OCI-LY1 (cell line): Measurements from ENCODE around the gene HNRNPA0.

Source experiments
- H2AFZ ChIP-seq: fragments of 200-600 bp; sonication (generic), shearing (Covaris generic); 2 replicates; pipeline ENCODE4 v1.6.0; 2014; ENCODE audit warnings: antibody characterized with exemption, mild to moderate bottlenecking, low read length
- H3F3A ChIP-seq: fragments of 200-600 bp; sonication (generic), shearing (Covaris generic); 2 replicates; pipeline ENCODE4 v1.6.0; 2014; ENCODE audit warnings: mild to moderate bottlenecking, antibody characterized with exemption, low read length, moderate library complexity; ENCODE audit not compliant: insufficient read depth
- H3K27ac ChIP-seq: fragments of 200-600 bp; sonication (generic); 2 replicates; pipeline ENCODE4 v1.5.1; 2014; ENCODE audit warnings: low read length, mixed run types, mild to moderate bottlenecking, low read depth; ENCODE audit not compliant: poor library complexity, severe bottlenecking
- H3K27me3 ChIP-seq: fragments of 200-600 bp; sonication (generic); 2 replicates; pipeline ENCODE4 v1.6.0; 2014; ENCODE audit warnings: antibody characterized with exemption, mild to moderate bottlenecking, low read length, moderate library complexity; ENCODE audit not compliant: insufficient read depth
- H3K36me3 ChIP-seq: fragments of 200-600 bp; sonication (generic); 2 replicates; pipeline ENCODE4 v1.6.1; 2014; ENCODE audit warnings: mild to moderate bottlenecking, antibody characterized with exemption, low read length, moderate library complexity, mixed read lengths; ENCODE audit not compliant: insufficient read depth
- H3K4me1 ChIP-seq: fragments of 200-600 bp; sonication (generic); 2 replicates; pipeline ENCODE4 v1.5.1; 2014; ENCODE audit warnings: mild to moderate bottlenecking, low read length, moderate library complexity; ENCODE audit not compliant: insufficient read depth, severe bottlenecking
- H3K4me2 ChIP-seq: fragments of 200-600 bp; sonication (generic), shearing (Covaris generic); 2 replicates; pipeline ENCODE4 v1.6.1; 2014; ENCODE audit warnings: low read length
- H3K4me3 ChIP-seq: fragments of 200-600 bp; sonication (generic); 2 replicates; pipeline ENCODE4 v1.5.1; 2014; ENCODE audit warnings: low read length, low read depth, mild to moderate bottlenecking, mixed read lengths; ENCODE audit not compliant: poor library complexity, severe bottlenecking
- H3K79me2 ChIP-seq: fragments of 200-600 bp; shearing (Covaris generic); 2 replicates; pipeline ENCODE4 v1.6.1; 2016; ENCODE audit warnings: mixed run types, low read length, mixed read lengths; ENCODE audit not compliant: insufficient read depth
- H3K9ac ChIP-seq: fragments of 200-600 bp; sonication (generic), shearing (Covaris generic); 2 replicates; pipeline ENCODE4 v1.6.1; 2014; ENCODE audit warnings: mild to moderate bottlenecking, low read length, mixed read lengths
- H3K9me2 ChIP-seq: fragments of 200-600 bp; sonication (generic), shearing (Covaris generic); 2 replicates; pipeline ENCODE4 v1.6.1; 2014; ENCODE audit warnings: low read depth, mild to moderate bottlenecking, low read length, mixed read lengths
- H3K9me3 ChIP-seq: fragments of 200-600 bp; shearing (Covaris generic); 2 replicates; pipeline ENCODE4 v1.6.1; 2014; ENCODE audit warnings: low read length, mixed read lengths
- H4K20me1 ChIP-seq: fragments of 200-600 bp; sonication (generic), shearing (Covaris generic); 2 replicates; pipeline ENCODE4 v1.6.0; 2016; ENCODE audit warnings: mild to moderate bottlenecking, low read length; ENCODE audit not compliant: insufficient read depth
- EZH2 ChIP-seq: fragments of 200-600 bp; sonication (generic), shearing (Covaris generic); IDR thresholded peaks from 2 replicates; pipeline ENCODE4 v1.8.0; 2017; ENCODE audit warnings: borderline replicate concordance, mixed run types, mild to moderate bottlenecking, antibody characterized with exemption, low read length, moderate library complexity, mixed read lengths
- TF ChIP-seq, protein P1 (sequence below): fragments of 200-600 bp; sonication (generic), shearing (Covaris generic); IDR thresholded peaks from 2 replicates; pipeline ENCODE4 v1.5.1; 2017; ENCODE audit warnings: mild to moderate bottlenecking, antibody characterized with exemption, low read length, moderate library complexity, mixed read lengths

Gene HNRNPA0

DNA sequence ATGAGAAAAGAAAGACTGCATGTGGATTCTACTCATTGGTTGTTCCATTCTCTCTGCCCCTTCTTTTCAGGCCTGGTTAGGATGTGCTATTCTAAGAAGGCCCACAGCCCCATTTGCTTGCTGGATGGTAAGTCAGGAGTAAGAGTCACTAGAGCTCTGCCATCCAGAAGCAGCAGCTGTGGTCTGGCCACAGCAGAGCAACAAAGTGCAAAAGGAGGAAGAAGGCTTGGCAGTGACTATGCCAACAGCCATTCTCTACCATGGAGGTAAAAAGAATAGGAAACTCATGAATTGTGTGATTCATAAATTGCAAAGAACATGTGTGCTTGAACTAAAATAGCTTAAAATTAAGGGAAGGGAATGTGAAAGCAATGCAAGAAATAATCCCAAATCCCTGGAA lies 39.2 kb downstream of the HNRNPA0 start:
- TF ChIP-seq EZH2: no peak
- TF ChIP-seq, protein P1, sequence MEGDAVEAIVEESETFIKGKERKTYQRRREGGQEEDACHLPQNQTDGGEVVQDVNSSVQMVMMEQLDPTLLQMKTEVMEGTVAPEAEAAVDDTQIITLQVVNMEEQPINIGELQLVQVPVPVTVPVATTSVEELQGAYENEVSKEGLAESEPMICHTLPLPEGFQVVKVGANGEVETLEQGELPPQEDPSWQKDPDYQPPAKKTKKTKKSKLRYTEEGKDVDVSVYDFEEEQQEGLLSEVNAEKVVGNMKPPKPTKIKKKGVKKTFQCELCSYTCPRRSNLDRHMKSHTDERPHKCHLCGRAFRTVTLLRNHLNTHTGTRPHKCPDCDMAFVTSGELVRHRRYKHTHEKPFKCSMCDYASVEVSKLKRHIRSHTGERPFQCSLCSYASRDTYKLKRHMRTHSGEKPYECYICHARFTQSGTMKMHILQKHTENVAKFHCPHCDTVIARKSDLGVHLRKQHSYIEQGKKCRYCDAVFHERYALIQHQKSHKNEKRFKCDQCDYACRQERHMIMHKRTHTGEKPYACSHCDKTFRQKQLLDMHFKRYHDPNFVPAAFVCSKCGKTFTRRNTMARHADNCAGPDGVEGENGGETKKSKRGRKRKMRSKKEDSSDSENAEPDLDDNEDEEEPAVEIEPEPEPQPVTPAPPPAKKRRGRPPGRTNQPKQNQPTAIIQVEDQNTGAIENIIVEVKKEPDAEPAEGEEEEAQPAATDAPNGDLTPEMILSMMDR: no peak
- Histone ChIP-seq H3K4me1 (no peaks in the 10 kb centered on the region), H3K9ac (no peak overlapping the region), H3K9me2 (no peaks in the 10 kb centered on the region), H3K4me2 (no peak overlapping the region), H3K27ac (no peak overlapping the region), H3K9me3 (no peaks in the 10 kb centered on the region), H3K79me2 (no peaks in the 10 kb centered on the region), H3F3A (no peaks in the 10 kb centered on the region), H3K27me3 (no peaks in the 10 kb centered on the region), H2AFZ (no peak overlapping the region), H3K36me3 (no peaks in the 10 kb centered on the region), H3K4me3 (no peak overlapping the region), H4K20me1 (no peaks in the 10 kb centered on the region)

DNA sequence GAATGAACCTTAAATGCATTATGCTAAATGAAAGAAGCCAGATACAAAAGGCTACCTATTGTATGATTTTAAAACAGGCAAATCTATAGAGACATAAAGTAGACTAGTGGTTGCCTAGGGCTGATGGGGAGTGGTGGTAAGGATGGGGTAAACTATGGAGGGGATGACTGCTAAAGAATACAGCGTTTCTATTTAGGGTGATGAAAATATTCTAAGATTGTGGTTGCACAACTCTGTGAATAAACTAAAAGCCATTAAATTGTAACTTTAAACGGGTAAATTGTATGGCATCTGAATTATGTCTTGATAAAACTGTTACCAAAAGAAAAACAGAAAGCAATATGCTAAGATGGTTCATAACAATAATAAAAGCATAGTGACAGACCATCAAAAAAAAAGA lies 39.7 kb downstream of the HNRNPA0 start:
- Histone ChIP-seq H2AFZ (no peak overlapping the region), H3K36me3 (no peaks in the 10 kb centered on the region), H3K27me3 (no peaks in the 10 kb centered on the region), H3K4me3 (no peak overlapping the region), H3F3A (no peaks in the 10 kb centered on the region), H3K4me1 (no peaks in the 10 kb centered on the region), H3K27ac (no peak overlapping the region), H3K9me2 (no peaks in the 10 kb centered on the region), H3K9ac (no peak overlapping the region), H3K9me3 (no peaks in the 10 kb centered on the region), H4K20me1 (no peaks in the 10 kb centered on the region), H3K4me2 (no peak overlapping the region), H3K79me2 (no peaks in the 10 kb centered on the region)
- TF ChIP-seq, protein P1: no peak
- TF ChIP-seq EZH2: no peak

DNA sequence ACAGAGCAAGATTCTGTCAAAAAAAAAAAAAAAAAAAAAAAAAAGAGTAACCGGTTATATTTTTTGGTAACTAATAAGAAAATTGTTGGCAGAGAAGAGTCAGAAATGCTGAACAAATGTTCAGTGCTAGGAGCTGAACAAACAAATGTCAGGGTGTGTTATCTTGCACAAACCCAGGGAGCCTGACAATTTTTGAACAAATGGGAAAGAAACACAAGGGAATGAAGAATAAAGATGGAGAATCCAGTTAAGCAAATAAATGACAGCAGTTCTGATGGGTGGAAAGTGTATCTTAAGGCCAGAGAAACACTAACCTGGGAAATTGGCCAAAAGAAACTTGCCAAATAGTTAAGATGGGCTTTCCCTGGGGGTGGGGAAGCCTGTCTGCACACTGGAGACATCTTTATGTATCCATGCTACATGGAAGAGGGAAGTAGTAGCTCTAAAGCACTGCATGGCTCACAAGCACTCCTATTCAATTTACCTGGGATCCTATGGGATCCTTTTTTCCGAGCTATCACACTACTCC lies 42.0 kb downstream of the HNRNPA0 start:
- no peak overlapping the region for H3K4me2 ChIP-seq
- no peaks in the 10 kb centered on the region for H3K79me2 ChIP-seq
- no peak overlapping the region for H3K9ac ChIP-seq
- H3K4me3 ChIP-seq: no peak overlapping the region
- no peaks in the 10 kb centered on the region for H3K27me3 ChIP-seq
- no peaks in the 10 kb centered on the region for H3K4me1 ChIP-seq
- no peak overlapping the region for H3K27ac ChIP-seq
- H3F3A ChIP-seq: no peaks in the 10 kb centered on the region
- no peaks in the 10 kb centered on the region for H3K36me3 ChIP-seq
- H2AFZ ChIP-seq: no peak overlapping the region
- H3K9me3 ChIP-seq: no peaks in the 10 kb centered on the region
- H4K20me1 ChIP-seq: no peaks in the 10 kb centered on the region
- TF ChIP-seq EZH2: no peak
- TF ChIP-seq, protein P1: no peak
- no peaks in the 10 kb centered on the region for H3K9me2 ChIP-seq
